ENCODE results near the gene ZNF608.

The ZNF608 gene

GRCh38 chr5:124714910-124715309, 31.5 kb downstream of the ZNF608 start:
- no peak for DNase-seq

- DNase-seq: no peak
Measured at GRCh38 chr5:124713595-124713994, 32.8 kb downstream of the ZNF608 start.

GRCh38 chr5:124712731-124713305, 33.6 kb downstream of the ZNF608 start:
- no peak for DNase-seq

GRCh38 chr5:124708086-124708485, 38.4 kb downstream of the ZNF608 start:
- no peak for DNase-seq

GRCh38 chr5:124707520-124707919, 38.9 kb downstream of the ZNF608 start:
- DNase-seq: no peak

GRCh38 chr5:124706729-124707361, 39.6 kb downstream of the ZNF608 start:
- DNase-seq: no peak

GRCh38 chr5:124706051-124706450, 40.4 kb downstream of the ZNF608 start:
- no peak for DNase-seq

- no peak for DNase-seq
Measured at GRCh38 chr5:124705577-124705976, 40.9 kb downstream of the ZNF608 start.

GRCh38 chr5:124704594-124705284, 41.7 kb downstream of the ZNF608 start:
- peak; percentile 19 to 29 for DNase-seq

- no peak for DNase-seq
Measured at GRCh38 chr5:124703995-124704394, 42.4 kb downstream of the ZNF608 start.

- peak in 1 of 2 donors; percentile 24 for DNase-seq
Measured at GRCh38 chr5:124702525-124702924, 43.9 kb downstream of the ZNF608 start.

- no peak for DNase-seq
Measured at GRCh38 chr5:124701873-124702425, 44.5 kb downstream of the ZNF608 start.

- DNase-seq: no peak
Measured at GRCh38 chr5:124701016-124701415, 45.4 kb downstream of the ZNF608 start.

- DNase-seq: no peak
Measured at GRCh38 chr5:124700333-124700732, 46.1 kb downstream of the ZNF608 start.

GRCh38 chr5:124698770-124699169, 47.7 kb downstream of the ZNF608 start:
- no peak for DNase-seq

GRCh38 chr5:124697933-124698591, 48.4 kb downstream of the ZNF608 start:
- peak in 1 of 2 donors; percentile 60 for DNase-seq

- DNase-seq: no peak
Measured at GRCh38 chr5:124697501-124697900, 48.9 kb downstream of the ZNF608 start.

GRCh38 chr5:124696898-124697297, 49.5 kb downstream of the ZNF608 start:
- DNase-seq: no peak
